Astrocyte (in vitro differentiated cells and primary cell): ENCODE data around the gene DOK6. TPM values are rescaled to one million over a fixed set of nuclear protein-coding genes. Genes with fewer than 3 reads are reported as not detected.

Experiments used
- DNase-seq: peaks from one replicate; pipeline ENCODE4 v3.0.0-alpha.2; 2010; ENCODE audit warnings: low read depth
- FAIRE-seq: peaks from 2 replicates; lab custom pipeline; 2011; peaks lifted over from hg19 to GRCh38; lab: Jason Lieb, UNC
- H2AFZ ChIP-seq: 2 replicates; pipeline ENCODE4 v1.6.0; 2012; ENCODE audit warnings: low read depth, low read length, inconsistent platforms
- H3K27ac ChIP-seq: 2 replicates; pipeline ENCODE4 v1.5.1; 2011; ENCODE audit warnings: low read depth, low read length, inconsistent platforms
- H3K27me3 ChIP-seq: 2 replicates; pipeline ENCODE4 v1.6.0; 2011; ENCODE audit warnings: low read length, inconsistent platforms; ENCODE audit not compliant: insufficient read depth
- H3K36me3 ChIP-seq: 2 replicates; pipeline ENCODE4 v1.5.1; 2011; ENCODE audit warnings: low read length, inconsistent platforms; ENCODE audit not compliant: insufficient read depth
- H3K4me1 ChIP-seq: 2 replicates; pipeline ENCODE4 v1.5.1; 2011; ENCODE audit warnings: low read length, inconsistent platforms; ENCODE audit not compliant: insufficient read depth
- H3K4me2 ChIP-seq: 2 replicates; pipeline ENCODE4 v1.6.0; 2012; ENCODE audit warnings: low read length, inconsistent platforms
- H3K4me3 ChIP-seq: 2 replicates; pipeline ENCODE4 v1.5.1; 2011; ENCODE audit warnings: low read depth, mild to moderate bottlenecking, low read length, inconsistent platforms; ENCODE audit not compliant: insufficient read depth
- H3K79me2 ChIP-seq: 2 replicates; pipeline ENCODE4 v1.6.0; 2012; ENCODE audit warnings: mild to moderate bottlenecking, low read length, inconsistent platforms; ENCODE audit not compliant: insufficient read depth
- H3K9ac ChIP-seq: 2 replicates; pipeline ENCODE4 v1.6.0; 2012; ENCODE audit warnings: mild to moderate bottlenecking, low read length, inconsistent platforms
- H3K9me3 ChIP-seq: 2 replicates; pipeline ENCODE4 v1.5.1; 2012; ENCODE audit warnings: low read depth, mild to moderate bottlenecking, low read length, inconsistent platforms; ENCODE audit not compliant: insufficient read depth
- H4K20me1 ChIP-seq: 2 replicates; pipeline ENCODE4 v1.6.0; 2012; ENCODE audit warnings: low read length, inconsistent platforms; ENCODE audit not compliant: insufficient read depth
- H3K27ac Mint-ChIP-seq: one replicate; pipeline ENCODE4 v1.8.0; 2021; ENCODE audit warnings: mild to moderate bottlenecking, mixed read lengths; ENCODE audit not compliant: unreplicated experiment
- H3K27me3 Mint-ChIP-seq: one replicate; pipeline ENCODE4 v1.8.0; 2021; ENCODE audit warnings: low read depth, mixed read lengths; ENCODE audit not compliant: unreplicated experiment
- H3K36me3 Mint-ChIP-seq: one replicate; pipeline ENCODE4 v1.8.0; 2021; ENCODE audit warnings: low read depth, mixed read lengths; ENCODE audit not compliant: unreplicated experiment
- H3K4me1 Mint-ChIP-seq: one replicate; pipeline ENCODE4 v1.8.0; 2021; ENCODE audit warnings: low read depth, mixed read lengths; ENCODE audit not compliant: unreplicated experiment
- H3K4me3 Mint-ChIP-seq: one replicate; pipeline ENCODE4 v1.8.0; 2021; ENCODE audit warnings: mild to moderate bottlenecking, moderate library complexity, mixed read lengths; ENCODE audit not compliant: unreplicated experiment
- H3K9me3 Mint-ChIP-seq: one replicate; pipeline ENCODE4 v1.8.0; 2021; ENCODE audit warnings: mild to moderate bottlenecking, mixed read lengths; ENCODE audit not compliant: unreplicated experiment
- CTCF ChIP-seq: IDR thresholded peaks from 2 replicates; pipeline ENCODE4 v1.5.1; 2011; ENCODE audit warnings: low read depth, mild to moderate bottlenecking, inconsistent platforms, low read length, moderate library complexity; ENCODE audit not compliant: insufficient read depth
- EZH2 ChIP-seq: IDR thresholded peaks from 2 replicates; pipeline ENCODE4 v1.6.1; 2012; ENCODE audit warnings: mild to moderate bottlenecking, low read length, inconsistent platforms; ENCODE audit not compliant: insufficient read depth
- total RNA-seq: library from RNA; stranded (reverse); gene quantifications from 2 replicates; pipeline ENCODE4 v1.2.1, GENCODE V29; 2021

DOK6 gene
- total RNA-seq, 1 donor from 2014 or later = 2.9 TPM

GRCh38 chr18:69677595-69677994, 276.9 kb downstream of the DOK6 start:
- no peaks in the 10 kb centered on the region for H3K4me1 ChIP-seq
- H2AFZ ChIP-seq = no peak overlapping the region
- H3K9ac ChIP-seq = no peak overlapping the region
- no peak for FAIRE-seq
- TF ChIP-seq EZH2 = no peak
- TF ChIP-seq CTCF = no peak
- DNase-seq = no peak
- no peak overlapping the region for H3K4me3 ChIP-seq
- no peaks in the 10 kb centered on the region for H3K79me2 ChIP-seq
- H3K9me3 ChIP-seq = no peaks in the 10 kb centered on the region
- H3K27me3 ChIP-seq = no peaks in the 10 kb centered on the region
- Mint-ChIP-seq H3K27me3 (no peaks in the 10 kb centered on the region), H3K4me1 (peaks cover 2% of the 10 kb centered on the region), H3K36me3 (no peaks in the 10 kb centered on the region), H3K9me3 (no peaks in the 10 kb centered on the region), H3K4me3 (no peak overlapping the region), H3K27ac (no peak overlapping the region)
- no peak overlapping the region for H3K27ac ChIP-seq
- H3K4me2 ChIP-seq = no peak overlapping the region
- no peaks in the 10 kb centered on the region for H4K20me1 ChIP-seq
- no peaks in the 10 kb centered on the region for H3K36me3 ChIP-seq

GRCh38 chr18:69680123-69680522, 279.4 kb downstream of the DOK6 start:
- no peaks in the 10 kb centered on the region for H3K79me2 ChIP-seq
- no peaks in the 10 kb centered on the region for H3K9me3 ChIP-seq
- H3K4me3 ChIP-seq = no peak overlapping the region
- H3K4me2 ChIP-seq = no peak overlapping the region
- no peaks in the 10 kb centered on the region for H3K36me3 ChIP-seq
- H3K27ac ChIP-seq = no peak overlapping the region
- no peaks in the 10 kb centered on the region for H3K27me3 Mint-ChIP-seq
- no peak overlapping the region for H3K4me3 Mint-ChIP-seq
- H3K27ac Mint-ChIP-seq = no peak overlapping the region
- TF ChIP-seq EZH2 = no peak
- no peak for TF ChIP-seq CTCF
- H2AFZ ChIP-seq = no peak overlapping the region
- H3K9me3 Mint-ChIP-seq = no peaks in the 10 kb centered on the region
- H3K36me3 Mint-ChIP-seq = no peaks in the 10 kb centered on the region
- H3K4me1 ChIP-seq = no peaks in the 10 kb centered on the region
- H4K20me1 ChIP-seq = no peaks in the 10 kb centered on the region
- no peak overlapping the region for H3K9ac ChIP-seq
- peaks cover 2% of the 10 kb centered on the region for H3K4me1 Mint-ChIP-seq
- DNase-seq = no peak
- FAIRE-seq = no peak
- no peaks in the 10 kb centered on the region for H3K27me3 ChIP-seq

- FAIRE-seq (no peak), DNase-seq (no peak)
- Mint-ChIP-seq H3K27ac (no peak overlapping the region), H3K4me1 (no peaks in the 10 kb centered on the region), H3K27me3 (no peaks in the 10 kb centered on the region), H3K4me3 (no peak overlapping the region), H3K9me3 (no peaks in the 10 kb centered on the region), H3K36me3 (no peaks in the 10 kb centered on the region)
- no peak overlapping the region for H3K4me2 ChIP-seq
- no peaks in the 10 kb centered on the region for H3K27me3 ChIP-seq
- H3K9me3 ChIP-seq = no peaks in the 10 kb centered on the region
- no peaks in the 10 kb centered on the region for H3K36me3 ChIP-seq
- TF ChIP-seq CTCF = no peak
- no peak overlapping the region for H3K27ac ChIP-seq
- H3K79me2 ChIP-seq = no peaks in the 10 kb centered on the region
- no peak overlapping the region for H2AFZ ChIP-seq
- H4K20me1 ChIP-seq = no peaks in the 10 kb centered on the region
- no peak overlapping the region for H3K4me3 ChIP-seq
- H3K9ac ChIP-seq = no peak overlapping the region
- no peaks in the 10 kb centered on the region for H3K4me1 ChIP-seq
Measured at GRCh38 chr18:69683176-69683575, 282.5 kb downstream of the DOK6 start.
